GM18861 (cell line): Measurements from ENCODE around the gene TBPL1.

Source experiments
- ATAC-seq: cut with Tn5 transposase; IDR thresholded peaks from one replicate; pipeline ENCODE4 v1.9.1; 2021; ENCODE audit not compliant: unreplicated experiment

TBPL1 gene

DNA sequence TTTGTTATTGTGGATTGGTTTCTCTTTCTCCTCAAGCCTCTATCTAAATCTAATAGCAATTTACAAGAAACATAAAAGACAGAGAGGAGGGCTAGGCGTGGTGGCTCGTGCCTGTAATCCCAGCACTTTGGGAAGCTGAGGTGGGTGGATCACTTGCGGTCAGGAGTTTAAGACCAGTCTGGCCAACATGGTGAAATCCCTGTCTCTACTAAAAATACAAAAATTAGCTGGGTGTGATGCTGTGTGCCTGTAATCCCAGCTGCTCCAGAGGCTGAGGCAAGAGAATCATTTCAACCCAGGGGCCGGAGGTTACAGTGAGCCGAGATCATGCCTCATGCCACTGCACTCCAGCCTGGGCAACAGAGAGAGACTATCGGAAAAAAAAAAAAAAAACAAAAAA, 52.8 kb downstream of the TBPL1 start:
- ATAC-seq = no peak

DNA sequence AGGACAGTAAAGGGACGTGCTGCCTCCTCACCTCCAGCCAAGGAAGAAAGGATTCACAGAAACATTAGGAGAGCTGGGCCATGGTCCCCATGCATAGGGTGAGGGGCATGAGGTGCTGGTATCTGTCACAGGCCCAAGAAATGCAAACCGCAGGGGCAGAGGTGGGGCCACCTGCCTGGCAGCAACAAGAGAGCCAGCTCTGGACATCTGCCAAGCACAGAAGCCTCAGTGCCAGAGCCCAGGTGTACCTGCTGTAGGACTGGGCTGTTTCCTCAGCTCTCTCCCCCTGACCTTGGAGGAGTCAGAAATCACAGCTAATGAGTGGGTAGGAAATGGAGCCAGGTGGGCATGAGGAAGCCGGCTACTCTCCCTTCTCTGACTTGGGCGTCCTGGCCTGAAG, 54.1 kb downstream of the TBPL1 start:
- ATAC-seq = no peak

DNA sequence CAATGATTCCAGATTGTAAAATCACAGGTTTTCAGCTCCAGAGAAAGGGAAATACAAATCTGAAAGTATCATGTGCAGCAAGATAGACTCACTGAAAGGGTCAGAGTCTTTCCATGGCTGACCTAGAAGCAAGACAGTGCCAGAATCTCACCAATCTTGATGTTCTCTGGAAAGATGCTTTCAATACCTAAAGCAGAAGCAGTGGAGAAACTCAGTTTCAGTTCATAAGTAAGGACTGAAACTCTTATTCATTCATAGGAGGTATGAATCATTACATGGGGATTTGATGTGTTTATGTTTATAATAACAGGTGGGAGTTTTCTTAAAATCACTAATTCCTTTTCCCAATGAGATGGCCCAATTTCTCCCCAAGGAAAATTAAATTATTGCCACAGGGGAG, 56.9 kb downstream of the TBPL1 start:
- ATAC-seq = no peak

DNA sequence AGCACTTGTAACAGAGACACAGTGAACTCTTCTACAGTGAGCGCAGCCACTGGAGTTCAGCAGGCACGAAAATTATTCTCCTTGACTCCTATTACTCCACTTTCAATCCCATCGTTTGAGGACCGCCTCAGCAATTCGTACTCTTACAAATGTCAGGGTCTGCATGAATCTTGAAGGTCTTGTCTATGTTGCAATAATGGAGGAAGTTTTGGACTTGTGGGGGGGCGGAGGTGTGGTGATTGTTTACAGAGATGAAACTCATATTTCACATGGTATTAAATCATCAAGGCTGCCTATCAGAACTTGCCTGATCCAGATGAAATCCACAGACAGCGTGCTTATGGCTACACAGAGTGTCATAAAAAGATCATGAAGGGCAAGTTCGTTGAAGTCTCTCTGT, 57.4 kb downstream of the TBPL1 start:
- no peak for ATAC-seq

DNA sequence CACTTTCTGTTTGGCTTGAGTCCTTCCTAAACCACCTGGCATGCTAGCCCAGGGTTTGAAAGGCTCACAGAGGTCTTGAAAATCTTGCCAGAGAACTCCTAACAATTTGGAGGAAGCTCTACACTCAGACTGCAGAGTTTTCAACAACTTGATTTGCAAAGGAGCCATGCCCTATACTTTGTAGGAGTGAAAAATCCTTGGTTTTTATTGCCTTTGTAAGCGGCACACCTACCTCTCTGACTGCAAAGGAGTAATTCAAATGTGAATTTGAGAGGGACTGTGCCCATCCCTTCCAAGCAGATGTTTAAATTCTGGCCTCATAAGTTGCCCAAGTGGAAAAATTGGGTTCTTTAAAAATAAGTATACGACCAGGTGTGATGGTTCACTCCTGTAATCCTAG, 58.0 kb downstream of the TBPL1 start:
- no peak for ATAC-seq

DNA sequence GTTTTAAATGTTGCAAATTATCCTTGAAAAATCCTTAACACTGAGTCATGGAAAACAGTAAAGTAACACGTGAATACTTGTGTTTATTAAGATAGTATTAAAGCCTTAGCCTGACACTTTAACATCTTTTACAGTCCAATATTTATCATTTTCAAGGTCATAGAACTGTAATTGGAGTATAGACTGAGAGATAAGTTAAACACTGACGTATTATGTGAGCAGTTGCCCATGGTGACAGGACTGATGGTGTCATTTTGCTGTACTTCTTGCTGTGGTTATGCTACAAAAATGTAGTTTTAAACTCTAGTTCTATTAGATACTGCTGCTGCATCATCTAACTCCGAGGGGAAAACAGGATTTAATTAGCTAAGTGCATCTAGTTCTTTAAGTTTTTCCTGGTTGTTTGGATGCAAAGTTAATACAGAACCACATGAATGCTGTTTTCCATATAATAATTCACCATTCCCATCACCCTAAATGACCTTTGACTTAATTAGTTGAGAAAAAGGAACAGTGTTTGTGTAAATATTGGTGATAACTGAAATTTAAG, 61.6 kb downstream of the TBPL1 start:
- ATAC-seq = no peak

DNA sequence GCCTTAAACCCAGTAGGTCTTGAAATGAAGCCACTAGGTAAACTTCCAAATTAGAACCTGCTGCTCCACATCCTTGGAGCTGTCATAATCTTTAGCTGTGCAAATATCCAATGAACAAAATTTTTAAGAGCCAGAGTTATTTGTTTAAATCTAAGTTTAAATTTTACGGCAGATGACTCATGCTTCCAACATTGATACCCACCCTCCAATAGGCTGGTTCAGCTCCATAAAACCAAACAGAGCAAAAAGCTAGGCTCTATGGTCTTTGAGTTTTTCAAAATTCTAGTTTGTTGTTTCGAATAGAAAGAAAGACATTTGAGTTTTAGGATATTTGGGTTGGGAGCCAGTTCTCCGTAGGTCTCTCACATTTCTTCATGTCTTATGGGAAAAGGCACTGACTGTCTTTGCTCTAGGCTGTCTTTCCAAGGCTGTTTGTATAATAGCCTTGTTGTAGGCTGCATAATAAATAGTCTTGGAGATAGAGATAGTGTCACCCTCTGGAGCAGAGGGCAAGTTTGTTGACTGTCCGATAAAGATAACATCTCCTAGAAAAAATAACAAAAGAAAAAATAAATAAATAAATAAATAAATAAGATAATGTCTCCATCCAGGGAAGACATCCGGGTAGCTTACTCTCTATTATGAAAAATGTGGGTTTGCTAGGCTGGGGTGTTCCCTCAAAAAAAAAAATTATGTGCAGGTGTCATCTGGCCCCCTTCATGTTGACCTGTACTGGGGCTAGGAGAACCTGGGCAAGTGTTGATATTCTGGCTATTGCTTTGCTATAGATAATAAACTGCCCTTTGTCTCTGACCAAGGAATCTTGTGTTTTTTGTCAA, 62.9 kb downstream of the TBPL1 start:
- no peak for ATAC-seq

DNA sequence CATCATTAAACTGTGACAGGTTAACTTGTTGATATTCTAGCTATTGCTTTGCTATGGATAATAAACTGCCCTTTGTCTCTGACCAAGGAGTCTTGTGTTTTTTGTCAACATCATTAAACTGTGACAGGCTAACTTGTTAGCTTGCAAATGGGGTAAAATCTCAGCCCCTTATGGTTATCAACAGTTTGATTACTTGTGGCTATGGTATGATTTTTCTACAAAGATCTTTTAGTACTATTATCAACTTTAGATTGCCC, 63.5 kb downstream of the TBPL1 start:
- ATAC-seq = no peak

DNA sequence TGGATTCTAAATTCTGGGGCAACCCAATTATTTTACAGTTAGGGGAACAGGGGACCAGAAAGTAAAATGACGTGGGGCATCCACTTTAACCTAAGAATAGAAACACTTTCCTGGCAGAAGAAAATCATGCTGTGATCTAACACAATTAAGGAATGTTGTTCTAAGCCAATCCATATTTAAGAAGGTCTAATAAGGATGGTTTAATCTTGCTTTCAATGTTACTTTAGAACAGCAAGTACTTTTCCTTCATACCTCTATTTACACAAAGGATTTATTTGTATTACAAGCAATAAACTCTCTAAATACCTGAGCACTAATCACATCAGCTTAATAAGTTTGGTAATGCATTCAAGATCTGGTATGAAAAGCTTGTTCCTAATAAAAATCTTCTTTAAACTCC, 67.0 kb downstream of the TBPL1 start:
- ATAC-seq = no peak

DNA sequence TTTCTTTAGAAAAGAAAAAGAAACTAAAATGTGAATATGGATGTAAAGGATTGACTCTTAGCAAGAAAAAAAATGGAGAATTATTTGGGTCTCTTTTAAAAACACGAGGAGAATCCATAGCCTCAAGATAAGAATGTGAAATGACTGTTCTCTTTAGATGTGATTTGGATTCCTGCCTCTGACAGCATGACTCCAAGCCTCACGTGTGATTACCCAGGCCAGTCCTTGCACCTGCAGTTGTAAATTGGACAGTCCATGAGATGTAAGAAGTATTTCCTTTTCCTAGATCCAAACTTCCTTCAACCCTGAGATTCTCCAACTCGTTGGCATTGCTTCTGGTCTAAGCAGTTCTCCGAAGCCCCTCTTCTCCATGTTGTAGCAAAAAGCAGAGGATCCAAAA, 67.5 kb downstream of the TBPL1 start:
- no peak for ATAC-seq

DNA sequence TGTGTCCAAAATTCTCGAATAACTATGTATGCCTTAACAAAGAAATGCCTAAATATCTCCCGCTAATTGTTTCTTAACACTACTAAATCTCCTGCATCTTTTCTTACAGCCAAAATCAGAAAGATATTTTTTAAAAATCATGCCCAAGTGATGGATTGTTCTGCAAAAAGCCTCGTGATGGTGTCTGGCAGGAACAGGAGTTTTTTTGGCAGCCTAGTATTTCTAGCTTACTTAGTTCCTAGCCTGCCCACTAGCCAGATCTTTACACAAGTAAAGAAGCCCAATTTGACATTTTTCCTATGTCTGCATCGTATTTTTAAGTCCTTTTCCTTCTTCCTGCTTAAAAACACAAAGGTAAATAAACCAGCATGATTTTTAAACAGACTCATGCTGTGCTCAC, 67.9 kb downstream of the TBPL1 start:
- ATAC-seq = no peak

DNA sequence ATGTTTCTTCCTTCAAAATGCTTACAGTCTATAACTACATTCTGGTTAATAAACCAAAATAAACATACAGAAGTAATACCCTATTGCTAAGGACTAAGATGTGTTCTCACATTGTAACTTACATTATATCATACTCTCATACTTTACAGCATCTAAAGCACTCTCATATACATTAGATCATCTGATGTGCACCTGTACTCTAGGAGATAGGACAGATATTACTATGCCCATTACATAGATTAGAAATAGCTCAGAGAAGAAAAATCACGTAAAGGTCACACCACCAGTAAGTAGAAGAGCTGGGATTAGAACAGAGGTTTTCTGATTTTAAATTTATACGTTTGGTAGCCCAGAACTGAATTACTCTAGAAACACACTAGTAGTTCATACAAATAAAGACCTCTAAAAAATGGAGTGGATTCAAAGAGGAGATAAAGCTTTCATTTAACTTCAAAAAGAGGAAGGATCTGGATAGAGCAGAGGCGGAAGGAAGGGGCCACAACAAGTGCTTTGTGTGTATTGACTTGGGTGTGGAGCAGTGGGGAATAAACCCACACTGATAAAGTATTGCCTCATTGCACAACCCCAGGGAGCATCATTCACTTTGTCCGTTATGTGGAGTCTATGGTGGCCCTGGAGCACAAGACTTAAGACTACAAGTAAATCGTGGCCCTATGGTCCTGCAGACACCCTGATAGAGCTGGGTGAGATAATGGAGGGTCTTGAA, 68.5 kb downstream of the TBPL1 start:
- ATAC-seq = no peak

DNA sequence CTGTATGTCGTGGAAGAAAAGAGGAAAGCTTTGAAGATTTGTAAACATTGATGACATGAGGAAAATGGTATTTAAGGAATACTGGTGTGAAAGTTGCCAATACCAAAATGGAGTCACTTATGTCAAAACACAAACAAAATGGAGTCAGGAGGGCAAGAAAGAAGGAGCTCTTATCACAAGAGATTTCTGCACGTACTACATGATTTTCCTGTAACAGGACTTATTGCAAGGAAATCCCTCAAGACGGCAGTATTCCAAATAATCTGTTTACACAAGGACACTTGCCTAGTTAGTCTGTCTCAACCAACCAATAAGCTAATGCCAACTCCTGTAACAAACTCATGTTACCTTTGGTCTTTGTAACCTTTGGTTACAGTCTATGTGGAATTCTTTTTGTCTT, 69.6 kb downstream of the TBPL1 start:
- no peak for ATAC-seq

DNA sequence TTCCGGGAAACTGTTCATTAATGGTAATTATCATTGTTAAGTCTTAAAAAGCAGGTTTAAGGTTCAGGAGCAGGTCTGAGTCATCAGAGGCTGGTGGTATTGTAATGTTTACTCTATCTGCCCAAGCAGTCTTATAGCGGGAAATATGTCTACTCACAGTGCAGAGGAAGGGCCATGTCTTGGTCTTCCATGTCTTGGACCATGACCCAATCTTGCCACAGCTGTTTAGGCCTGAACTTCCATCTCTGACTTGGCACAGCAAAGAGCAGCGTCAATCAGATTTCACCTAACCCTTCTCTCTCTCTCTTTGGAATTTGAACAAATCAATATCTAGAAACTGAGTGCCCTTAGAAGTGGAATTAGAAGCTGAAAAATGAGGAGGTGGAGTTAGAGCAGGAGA, 73.6 kb downstream of the TBPL1 start:
- ATAC-seq = no peak

DNA sequence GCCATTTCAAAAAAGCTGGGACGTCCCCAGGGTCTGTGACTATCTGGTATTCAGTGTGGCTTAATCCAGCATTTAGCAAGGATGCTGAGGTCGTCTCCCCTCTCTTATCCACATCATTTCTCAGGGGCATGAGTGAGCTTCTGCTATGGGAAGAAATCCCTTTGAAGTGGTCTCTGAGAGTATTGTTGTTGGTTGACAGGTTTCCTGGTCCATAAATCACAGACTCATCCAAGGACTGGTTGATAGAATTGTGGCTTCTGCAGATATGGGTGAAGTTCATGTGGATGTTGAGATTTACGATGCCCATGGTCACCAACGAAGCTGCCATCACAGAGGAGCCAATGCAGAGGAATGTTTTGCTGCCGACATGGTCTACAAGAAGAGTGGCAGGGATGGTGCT, 75.4 kb downstream of the TBPL1 start:
- no peak for ATAC-seq

DNA sequence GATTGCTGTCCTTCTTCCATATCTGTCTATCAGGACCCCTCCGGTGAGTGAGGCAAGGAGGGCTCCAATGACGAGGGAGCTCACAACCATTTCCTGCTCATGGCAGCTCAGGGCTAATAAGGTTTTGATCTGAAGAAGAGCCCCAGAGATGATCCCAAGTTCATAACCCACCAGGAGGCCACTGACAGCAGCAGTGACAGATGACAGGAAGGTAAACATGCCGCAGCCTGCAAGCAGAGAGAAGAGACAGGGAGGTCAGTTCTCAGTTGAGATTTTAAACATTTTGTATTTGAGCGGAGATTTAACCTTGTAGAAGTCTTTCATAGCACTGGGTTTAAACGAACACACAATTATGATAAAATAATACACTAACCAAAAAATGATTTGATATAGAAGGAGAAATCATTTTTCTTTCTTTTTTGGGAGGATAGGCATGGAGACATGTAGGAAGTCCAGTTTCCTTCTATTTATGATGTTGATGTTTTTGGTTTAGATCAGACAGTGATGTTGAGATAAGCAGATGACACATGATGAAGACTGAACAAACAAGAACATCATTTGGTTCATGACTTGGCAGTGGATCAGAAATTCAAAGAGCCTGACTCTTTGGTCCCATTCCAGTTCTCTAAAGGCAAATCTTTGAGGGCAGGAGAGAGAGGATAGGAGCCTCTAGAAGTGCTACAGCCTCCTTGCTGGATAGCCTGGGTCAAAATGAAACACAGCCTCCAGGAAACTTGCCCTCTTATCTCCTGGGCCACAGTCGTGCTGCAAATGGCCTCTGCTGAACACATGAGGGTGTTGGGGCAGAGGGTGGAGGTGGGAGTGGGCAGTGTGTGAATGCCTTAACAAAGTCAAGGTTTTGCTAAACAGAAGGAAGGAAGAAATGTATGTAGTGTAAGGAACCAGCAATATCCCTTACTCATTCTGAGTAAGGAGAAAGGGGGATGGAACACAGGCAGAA, 76.8 kb downstream of the TBPL1 start:
- no peak for ATAC-seq

DNA sequence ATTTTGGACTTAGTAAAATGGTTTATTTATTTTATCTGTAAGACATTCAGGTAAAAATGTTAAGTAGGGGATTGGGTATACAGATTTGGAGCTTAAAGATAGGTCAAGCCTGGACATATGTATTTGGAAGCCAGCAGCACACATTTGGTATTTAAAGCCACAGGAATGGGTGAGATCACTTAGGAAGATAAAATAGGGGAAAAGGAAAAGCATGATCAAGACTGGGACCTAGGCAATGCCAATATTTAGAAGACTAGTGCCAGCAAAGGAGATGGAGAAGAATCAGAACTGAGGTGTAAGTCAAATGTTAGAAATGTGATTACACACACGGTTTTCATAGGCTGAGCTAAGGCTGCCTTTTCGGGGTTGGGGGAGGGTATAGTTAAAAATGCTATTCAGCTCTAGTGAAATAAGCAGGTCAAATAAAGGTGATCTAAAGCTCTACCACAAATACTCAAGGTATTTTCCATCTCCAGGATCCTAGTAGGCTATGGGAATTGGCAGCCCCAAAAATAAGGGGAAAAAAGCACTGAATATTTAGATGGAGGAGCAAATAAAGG, 78.8 kb downstream of the TBPL1 start:
- ATAC-seq = no peak

DNA sequence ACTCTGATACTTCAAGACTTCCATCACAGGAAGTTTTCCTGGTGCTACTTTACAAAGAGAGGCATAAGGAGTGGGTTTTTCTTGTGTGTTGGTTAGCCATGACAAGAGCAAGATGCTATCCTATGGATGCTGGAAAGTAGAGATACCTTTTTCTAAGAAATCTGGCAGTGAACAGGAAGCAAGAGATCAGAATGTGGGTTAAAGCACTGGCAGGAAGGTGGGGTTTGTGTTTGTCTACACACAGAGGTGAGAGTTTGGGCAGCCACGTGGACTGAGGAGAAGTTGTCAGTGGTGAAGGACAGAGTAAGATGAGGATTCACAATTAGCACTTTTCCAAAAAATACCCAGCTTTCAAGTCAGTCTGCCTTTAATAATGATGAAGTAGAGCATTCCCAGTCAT, 81.5 kb downstream of the TBPL1 start:
- ATAC-seq = no peak

DNA sequence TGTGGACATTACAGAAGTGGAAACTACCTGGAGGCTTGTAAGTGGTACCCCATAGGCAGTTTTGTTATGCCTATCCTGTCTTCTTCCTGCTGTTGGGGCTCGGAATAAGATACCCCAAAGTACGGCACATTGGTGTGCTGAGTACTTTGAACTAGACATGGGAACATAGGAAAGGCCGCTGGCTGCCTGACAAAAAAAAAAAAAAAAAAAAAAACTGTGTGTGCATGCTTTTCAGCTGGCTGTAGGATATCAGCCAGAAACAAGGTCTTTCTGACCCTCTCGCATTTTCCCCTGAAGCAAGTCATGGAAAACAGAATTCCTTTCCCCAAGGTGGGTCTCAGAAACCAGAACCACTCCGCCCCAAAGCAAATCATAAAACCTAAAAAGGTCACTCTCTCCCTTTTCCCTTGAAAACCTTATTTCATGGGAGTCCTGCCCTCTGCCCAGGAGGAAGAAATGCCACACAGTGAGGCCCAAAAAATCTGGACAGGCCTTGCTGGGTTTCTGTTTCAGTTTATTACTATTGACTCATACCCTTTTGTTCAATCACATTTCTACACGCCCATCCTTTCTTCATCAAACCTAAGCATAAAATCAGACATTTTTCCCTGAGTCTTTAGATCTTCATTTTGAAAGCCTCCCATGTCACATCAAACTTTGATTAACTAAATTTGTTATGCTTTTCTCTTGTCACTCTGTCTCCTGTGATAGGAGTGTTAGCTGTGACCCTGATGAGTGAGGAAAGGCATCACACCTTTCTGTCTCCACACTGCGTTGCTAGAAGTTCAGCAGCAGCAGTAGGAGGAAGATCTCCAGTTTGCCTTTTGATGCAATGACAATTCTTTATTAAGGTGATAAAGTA, 82.2 kb downstream of the TBPL1 start:
- ATAC-seq = peak; percentile 27

DNA sequence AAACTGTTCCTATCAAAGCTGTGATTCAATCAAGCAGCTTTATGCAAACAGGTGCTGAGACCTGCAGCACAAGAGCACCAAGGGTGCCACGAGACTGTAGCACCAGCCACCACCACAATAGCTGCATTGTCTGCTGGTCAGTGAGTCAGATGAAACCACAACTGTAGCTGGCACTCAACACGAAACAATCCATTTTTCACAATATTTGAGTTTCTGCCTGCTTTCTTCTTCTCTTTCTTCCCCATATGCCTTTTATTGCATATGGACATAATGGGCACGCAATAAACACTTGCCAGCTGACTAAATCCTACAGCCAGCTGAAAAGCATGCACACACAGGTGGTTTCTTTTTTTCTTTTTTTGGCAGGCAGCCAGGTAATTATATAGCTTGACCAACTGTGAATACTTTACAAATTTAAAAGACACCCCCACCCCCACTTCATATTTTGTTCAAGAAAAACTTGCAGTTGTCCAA, 82.8 kb downstream of the TBPL1 start:
- peak; percentile 73 for ATAC-seq
